GM18873 (cell line): Measurements from ENCODE around the gene NR3C1.
A peak's percentile ranks its signal among the peaks of the same experiment; 100 is the strongest.

ENCODE experiments used
- ATAC-seq: cut with Tn5 transposase; IDR thresholded peaks from one replicate; pipeline ENCODE4 v1.9.1; 2021; ENCODE audit warnings: mild to moderate bottlenecking, moderate library complexity, moderate number of reproducible peaks; ENCODE audit not compliant: unreplicated experiment, low FRiP score

NR3C1 gene

DNA sequence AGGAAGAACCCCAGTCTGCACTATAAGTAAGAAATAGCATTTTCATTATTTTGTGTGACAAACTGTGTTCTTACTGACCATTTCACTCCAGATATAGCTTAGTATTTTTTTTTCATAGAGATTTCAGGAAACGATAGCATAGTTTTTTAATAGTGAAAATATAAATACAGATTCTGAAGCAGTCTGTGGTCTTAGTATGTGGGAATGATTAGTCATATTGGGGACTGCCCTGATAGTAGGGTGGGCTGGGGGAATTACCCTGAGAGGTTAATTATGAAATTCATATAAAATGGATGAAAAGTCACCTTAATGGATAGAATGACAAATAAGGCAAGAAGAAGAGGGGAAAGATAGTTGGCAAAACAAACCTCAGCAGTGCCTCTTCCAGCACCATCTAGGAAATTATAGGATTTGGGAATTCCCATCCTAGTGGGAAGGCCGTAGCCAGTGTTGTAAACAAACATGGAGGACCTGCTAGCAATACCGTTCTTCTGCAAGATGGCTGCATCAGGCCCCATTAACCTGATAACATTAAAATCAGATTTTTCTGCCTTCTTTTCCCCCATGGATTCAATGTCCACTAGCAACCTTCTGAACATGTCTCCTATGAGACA lies 23.7 kb upstream of the NR3C1 start:
- ATAC-seq = no peak

DNA sequence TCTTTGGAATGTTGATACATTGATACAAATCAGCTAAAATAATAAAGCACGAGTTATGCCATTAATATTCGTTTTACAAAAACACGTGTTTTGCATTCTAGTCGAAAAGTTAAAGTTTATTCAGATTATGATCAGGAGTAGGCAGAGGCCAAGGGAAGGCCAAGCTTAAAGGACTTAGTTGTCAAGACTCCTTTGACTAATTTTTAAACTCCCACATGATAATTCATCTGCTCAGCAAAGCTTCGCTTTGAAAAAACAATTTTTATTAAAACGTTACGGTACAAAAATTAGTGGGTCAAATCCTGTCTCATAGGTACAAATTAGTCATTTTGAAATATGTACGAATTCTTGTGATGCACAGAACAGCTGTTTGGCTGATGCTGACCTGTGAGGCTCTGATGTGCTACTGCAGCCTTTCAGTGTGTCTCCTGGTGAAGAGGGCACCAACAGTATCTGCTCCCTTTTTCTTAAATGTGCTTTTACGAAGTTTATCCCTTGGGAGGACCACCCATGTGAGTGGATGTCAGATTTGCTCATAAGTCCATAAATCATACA lies 23.0 kb upstream of the NR3C1 start:
- ATAC-seq = peak; percentile 68

DNA sequence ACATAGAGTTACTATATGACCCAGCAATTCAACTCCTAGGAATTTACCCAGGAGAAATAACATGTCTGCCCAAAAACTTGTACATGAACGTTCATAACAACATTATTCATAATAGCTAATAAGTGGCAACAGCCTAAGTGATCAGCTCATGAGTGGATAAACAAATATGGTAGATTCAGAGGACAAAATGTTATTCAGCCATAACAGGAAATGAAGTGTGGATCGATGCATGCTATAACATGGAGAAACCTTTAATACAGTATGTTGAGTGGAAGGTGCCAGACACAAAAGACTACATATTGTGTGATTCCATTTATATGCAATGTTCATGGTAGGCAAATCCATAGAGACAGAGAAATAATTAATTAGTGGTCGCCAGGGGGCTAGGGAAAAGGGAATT lies 22.3 kb upstream of the NR3C1 start:
- ATAC-seq = no peak

DNA sequence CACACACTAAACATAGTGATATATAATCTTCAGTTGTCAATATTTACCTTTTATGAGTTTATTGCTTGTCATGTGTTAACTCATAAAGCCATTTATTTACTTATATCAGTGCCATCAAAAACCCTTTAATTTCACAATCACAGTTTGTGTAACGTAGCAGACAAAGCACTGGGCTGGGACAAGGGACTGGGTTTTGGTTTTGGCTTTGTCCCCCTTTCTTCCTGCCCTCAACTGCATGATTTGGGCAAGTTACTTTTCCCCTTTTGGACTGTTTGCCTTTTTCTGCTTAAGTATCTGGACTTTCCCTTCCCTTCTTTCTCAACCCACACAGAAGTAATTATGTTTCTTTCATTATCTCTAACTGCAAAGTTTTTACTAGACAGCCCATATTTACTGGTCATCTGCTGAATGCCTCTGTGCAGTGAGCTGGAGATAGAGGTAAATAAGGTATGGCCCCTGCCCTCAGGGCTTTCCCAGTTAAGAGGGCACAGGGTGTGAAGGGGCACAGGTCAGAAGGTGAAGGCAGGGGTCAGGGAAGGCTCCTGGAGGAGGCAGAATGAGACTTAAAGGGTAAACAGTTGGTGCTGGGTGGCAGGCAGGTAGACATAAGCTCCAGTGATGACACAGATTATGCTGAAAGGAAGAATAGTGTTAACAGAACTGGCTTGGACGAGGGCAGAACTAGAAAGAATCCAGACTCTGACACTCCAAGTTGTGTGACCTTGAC lies 14.8 kb upstream of the NR3C1 start:
- no peak for ATAC-seq

DNA sequence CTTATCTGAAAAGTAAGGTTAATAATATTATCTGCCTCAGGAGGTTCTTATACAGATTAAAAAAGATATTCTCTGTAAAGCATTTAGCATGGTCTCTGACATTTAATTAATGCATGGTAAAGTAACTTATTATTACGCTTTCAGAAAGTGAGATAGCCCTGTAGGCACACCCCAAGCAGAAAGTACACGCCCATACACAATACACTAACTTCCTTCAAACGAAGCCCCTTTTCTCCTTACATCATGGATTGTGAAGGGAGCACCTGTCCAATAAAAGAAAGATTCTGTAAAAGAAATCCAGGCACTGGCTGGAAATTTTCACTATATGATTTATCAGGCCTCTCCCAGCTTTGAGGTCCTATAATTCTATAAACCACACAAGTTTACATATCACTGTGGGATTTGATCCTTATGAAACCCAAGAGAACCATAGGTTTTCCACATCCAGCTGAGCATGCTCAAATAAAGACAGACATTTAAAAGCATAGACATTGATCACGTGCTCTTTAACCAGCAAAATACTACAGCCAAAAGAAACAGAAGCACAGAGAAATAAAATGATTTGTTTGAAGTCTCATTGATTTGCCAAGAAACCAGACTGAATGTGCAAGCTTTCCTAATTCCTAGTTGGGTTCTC lies 14.1 kb upstream of the NR3C1 start:
- ATAC-seq = no peak

DNA sequence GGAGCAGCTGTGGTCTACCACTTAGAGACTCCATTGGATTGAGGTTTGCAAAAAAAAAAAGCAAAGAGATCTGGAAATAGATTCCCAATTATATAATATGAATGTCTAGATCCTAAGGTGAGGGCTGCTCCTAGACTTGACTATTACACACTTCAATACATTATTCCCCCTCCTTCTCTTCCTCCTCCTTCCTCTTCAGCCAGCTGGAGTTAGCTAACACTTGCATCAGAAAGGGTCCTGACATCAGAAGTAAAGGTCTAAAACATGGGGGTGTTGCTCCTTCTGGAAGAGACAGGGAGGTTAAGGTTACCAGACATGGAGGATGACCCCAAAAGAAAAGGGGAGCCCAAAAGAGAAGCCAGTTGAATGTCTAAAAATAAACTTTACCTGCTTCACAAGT lies 12.9 kb upstream of the NR3C1 start:
- ATAC-seq = no peak

DNA sequence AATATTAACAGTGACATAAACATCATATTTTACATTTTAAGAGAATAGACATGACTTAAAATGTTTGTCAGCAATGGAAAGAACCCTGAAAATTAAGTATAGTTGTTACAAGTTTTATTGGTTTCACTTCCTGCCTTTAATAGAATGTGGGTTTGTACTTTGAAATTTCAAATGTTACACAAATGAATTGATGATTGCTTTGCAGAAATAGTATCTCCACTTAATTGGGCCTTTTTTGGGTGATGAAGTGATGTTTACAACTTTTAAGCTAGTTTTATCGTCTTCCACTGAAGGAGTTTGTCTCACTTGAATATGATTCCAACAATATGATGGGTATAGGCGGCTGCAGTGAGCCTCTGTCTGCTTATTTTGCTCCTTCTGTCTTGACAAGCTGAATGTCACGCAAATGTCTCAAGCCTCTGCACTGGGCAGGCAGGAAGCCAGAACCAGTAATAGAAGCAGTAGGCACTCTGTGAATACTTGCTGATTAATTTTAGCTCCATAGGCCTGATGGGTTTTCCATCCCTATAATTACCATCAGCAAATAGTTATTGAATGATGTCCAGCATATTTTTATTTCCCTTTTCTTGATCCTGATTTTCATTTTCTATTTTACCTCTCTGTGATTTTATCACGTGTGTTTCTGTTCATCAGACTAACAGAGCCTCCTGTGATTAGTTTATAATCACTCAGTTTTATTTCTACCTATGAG lies 10.6 kb upstream of the NR3C1 start:
- peak; percentile 73 for ATAC-seq

DNA sequence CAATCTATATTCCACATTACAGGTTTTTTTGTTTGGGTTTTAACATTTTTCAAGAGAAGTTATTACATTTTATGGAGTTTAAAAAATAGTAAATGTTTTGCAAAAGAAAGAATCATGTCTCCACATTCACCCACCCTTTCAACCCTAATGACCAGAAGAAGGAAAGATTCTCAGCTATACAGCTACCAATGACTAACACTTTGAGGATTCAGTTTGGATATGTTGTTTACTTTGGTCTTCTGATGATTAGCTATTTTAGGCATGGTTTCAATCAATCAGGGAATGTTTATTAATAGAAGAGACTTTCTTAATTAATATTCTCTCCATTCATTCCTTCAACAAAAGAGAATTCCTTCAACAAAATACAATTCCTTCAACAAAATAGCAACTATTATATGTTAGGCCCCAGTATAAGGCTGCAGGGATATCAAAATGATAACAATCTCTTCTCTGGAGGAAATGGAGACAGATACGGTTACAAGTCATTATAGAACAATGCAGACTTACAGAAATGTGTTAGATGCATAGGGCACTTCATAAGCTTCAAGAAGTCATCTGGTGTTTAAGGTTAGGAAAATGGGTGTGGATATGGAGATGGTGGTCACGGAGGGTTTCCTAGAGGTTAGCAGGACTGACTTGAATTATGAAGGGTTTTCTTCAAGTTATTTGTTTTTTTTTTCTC lies 9.3 kb upstream of the NR3C1 start:
- ATAC-seq = no peak

DNA sequence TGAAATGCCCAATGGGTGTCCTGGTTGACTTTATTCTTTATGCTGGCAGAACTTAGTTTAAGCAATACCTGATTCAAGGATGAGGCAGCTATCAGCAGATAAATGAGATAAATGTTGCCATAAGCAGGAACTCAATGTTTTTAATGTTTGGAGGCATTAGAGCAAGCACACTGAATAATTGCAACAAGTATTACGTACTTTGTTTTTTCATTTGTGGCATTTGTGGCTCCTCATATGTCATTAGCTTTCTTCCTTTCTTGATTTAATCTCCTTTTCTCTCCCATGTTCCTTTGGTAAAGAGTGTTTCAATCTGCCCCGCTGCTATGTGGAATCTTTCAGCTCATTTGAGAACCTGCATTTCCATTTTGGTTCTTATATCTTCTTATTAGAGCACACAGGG lies 6.4 kb upstream of the NR3C1 start:
- no peak for ATAC-seq

DNA sequence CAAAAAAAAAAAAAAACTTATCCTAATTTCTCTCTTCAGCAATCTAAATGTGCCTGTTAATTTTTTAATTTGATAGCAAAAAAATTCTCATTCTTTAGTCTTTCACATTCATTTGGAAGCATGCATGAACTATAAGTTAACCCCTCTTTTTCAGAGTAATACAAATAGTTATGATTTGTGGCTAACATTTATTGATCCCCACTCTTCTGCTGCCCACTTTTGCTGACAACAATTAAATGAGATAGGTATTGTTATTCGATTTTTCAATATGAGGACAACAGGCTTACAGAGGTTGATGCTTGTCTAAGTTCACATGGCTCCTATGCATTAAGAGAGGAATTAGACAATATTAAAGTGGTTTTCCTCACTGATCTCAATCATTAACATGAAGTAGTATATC lies 2.9 kb upstream of the NR3C1 start:
- no peak for ATAC-seq

DNA sequence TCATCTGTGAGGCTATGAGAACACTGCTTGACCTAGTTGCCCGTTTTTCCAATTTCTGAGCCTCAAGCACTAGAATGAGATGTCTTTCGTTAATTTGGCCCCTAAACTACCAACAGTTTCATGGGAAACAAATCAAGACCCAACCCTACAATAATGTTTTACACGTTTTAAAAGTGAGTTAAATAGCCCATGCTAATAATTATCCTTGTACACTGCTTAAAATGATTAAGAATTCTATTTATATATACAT lies 2.3 kb upstream of the NR3C1 start:
- ATAC-seq = no peak

DNA sequence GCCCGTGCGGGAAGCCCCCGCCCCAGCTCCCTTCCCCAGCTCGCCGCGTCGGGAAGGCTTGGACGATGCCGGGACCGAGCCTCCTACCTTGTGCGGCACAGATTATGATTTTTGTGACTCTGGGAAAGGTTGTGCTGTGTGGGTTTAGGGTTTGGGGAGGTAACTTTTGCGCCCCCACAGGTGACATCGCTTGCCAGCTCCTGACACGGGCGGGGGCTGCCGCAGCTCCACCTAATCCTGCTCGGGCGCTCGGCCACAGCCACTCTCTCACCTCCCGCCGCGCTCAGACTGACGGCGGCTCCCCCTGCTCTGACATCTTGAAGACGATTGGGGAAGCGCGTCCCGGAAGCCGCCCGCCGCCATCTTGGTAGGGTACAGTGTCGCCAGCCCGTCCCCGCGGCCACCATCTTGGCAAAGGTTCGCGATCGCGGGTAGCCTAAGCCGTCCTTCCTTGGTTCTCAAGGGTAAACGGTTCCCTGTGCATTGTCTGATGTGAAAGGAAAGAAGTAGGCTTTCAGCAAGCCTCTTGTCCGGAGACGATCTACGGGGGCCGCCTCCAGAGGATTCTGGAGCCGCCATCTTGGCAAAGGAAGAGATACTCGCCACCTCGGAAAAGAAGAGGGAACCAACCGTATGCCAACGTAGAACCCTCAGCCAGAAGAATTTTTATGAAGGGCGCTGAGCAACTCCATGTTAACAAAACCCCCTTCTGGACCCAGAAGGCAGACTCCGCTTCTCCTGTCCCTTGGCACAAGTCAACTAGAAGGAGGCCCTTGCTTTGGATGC lies 1.8 kb upstream of the NR3C1 start:
- ATAC-seq = peak; percentile 23

DNA sequence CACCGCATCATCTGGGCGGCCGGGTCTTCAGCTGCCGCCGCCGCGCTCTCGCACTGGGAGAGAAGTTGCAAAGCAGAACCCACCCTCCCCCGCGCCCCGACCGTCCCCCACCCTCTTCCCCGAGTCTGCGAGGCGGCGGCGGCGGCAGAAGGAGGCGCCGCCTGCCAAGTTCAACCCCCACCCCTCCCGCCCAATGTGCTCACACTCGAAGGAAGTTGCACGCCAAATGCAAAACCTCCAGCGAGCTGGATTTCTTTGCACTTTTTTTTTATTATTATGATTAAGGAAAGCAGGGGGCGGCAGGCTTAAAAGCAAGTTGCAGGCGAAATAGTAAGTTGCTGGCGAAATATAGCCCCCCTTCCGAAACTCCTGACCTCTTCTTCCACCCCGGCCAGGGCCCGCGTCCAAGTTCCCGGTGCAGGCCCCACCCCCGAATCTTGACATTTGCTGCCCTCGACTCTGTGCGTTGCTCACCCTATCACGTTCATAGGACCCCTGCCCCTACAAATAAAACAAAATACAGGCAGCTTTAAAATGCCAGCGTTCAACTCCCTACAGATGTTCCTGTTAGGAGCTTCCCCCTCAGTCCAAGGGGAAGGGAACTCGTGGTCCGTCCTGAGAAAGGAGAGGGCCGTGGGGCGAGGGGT lies 1.1 kb upstream of the NR3C1 start:
- ATAC-seq = peak; percentile 5

DNA sequence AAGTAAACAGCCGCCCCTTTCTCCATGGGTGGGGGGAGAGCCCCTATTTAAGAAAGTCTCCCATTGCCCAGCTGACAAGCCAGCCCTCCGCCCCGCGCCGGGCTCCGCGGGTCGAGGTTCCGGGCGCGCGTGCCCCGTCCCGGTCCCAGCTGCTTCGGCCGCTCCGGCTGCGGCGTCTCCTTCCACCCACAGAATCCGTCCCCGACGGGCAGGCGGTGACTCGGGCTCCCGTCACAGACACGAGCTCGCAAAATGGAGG lies 223 bp downstream of the NR3C1 start:
- peak; percentile 6 for ATAC-seq

DNA sequence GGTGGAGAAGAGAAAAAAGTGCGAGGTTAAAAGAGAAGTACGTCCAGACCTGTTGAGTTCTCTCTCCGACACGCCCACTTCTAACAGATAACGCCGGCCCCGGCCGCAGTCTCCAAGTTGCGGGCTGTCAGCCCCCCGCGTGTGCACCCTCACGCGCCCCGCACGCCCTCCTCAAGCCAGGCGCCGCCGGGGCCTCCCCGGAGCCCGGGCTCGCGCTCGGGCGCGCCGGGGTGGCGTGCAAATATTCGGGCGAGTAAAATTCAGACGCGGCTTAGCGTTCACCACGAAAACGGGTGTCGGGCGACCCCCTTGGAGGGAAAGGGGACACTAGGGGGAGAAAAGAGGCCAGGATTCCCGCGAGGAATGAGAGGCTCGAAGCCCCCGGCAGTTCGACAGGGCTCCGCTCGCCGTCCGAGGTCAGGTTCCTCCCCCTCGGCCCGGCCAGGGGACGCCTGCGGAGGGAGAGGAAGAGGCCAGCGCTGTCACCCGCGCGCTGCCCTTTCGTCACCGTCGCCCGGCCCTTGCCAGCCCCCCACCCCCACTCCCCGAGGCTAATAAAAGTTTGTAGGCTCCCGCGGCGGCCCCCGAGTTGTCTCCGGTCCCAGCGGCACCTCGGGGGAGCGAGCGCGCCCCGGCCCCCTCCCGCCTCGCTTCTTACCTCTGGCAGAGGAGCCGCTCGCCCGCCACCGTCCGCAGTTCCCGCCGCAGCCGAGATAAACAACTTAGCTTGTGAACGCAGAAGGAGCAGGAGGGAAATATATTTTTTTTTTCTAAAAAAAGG lies 743 bp downstream of the NR3C1 start:
- ATAC-seq = no peak

DNA sequence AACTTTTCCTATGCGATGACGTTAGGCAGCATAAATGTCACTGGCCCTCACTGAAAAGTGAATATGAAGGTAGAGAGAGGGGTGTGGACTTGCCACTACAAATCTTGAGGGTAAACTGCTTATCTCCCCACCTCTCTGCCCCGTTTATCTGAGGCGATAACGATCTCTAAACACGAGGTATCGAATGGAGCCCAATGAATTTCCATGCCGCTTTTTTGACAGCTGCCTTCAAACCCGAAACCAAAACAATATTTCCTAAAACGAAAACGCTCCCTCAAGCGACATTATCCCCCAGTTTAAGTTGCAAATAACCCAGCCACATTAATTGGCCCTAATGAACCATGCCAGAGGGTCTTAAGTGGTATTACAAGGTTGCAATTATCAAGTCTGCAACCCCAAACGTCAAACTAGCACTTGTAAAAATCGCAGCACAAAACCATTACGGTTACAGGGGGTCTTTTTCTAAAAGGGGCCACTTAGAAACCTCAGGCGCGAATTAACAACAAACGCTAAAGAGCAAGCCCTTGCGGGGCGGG lies 1.4 kb downstream of the NR3C1 start:
- ATAC-seq = no peak

DNA sequence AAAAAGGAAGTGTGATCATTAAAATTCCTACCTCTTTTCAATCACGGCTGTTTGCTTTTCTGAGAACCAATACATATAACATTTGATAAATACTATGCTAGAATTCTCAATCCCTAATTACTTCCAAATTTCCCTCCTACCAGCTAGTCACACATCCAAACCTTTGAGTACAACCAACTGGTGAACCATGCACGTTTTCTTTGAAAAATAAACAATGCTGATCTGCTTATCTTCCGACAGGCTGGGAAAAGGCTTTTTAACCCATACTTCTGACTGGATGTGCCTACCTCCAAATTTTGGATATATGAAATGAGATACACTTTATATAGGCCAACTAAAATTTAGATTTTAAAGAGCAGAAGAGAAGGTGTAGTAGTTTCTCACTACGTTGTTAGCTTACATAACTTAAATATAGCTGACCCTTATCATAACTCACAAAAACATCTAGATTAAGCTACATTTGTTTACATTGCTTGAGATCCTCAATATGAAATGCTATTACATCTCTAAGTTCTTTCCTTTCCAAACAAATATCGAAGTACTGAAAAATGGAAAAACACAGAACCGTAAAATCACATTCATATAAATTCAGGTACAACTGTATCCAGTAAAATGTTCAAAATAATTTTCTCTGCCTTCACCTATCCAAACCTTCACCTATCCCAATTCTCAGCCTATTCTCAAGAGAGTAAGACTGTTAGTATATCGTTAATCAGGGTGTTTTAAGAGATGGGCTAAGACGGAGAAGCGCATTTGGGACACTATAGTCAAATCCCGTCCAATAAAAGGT lies 2.1 kb downstream of the NR3C1 start:
- no peak for ATAC-seq
